HEK293T (cell line): ENCODE measurements around the gene AKR7A3.
"Not testable (repeated sequence)": the region's sequence is repeated elsewhere in the genome, so short reads cannot be mapped to it uniquely, and the experiment has no call there.

Source experiments
- CTCF ChIA-PET: fragments of 350-600 bp; formaldehyde crosslinking; extraction: SDS; loops from one replicate; lab custom pipeline; 2021; ENCODE audit warnings: antibody characterized with exemption, inconsistent platforms; lab: Yijun Ruan, JAX
- POLR2A ChIA-PET: fragments of 350-600 bp; formaldehyde crosslinking; extraction: SDS; loops from one replicate; lab custom pipeline; 2020; ENCODE audit warnings: antibody characterized with exemption, inconsistent platforms; lab: Yijun Ruan, JAX
- DNase-seq: peaks from one replicate; pipeline ENCODE4 v3.0.0; 2012; ENCODE audit warnings: mixed read lengths; ENCODE audit errors: extremely low spot score
- ARNT ChIP-seq: fragments of 450-650 bp; IDR thresholded peaks from 2 replicates; pipeline ENCODE4 v1.6.1; 2017; ENCODE audit warnings: mild to moderate bottlenecking
- BHLHE40 ChIP-seq: fragments of 450-650 bp; IDR thresholded peaks from 2 replicates; pipeline ENCODE4 v1.6.1; 2016; ENCODE audit warnings: mild to moderate bottlenecking, moderate library complexity, borderline replicate concordance
- CTBP1 ChIP-seq: fragments of 450-650 bp; IDR thresholded peaks from 2 replicates; pipeline ENCODE4 v1.6.1; 2016; ENCODE audit warnings: borderline replicate concordance
- ELF4 ChIP-seq: fragments of 450-650 bp; IDR thresholded peaks from 2 replicates; pipeline ENCODE4 v1.6.1; 2017; ENCODE audit warnings: antibody characterized with exemption
- FOXA1 ChIP-seq: fragments of 450-650 bp; IDR thresholded peaks from 2 replicates; pipeline ENCODE4 v1.6.1; 2016; ENCODE audit warnings: mild to moderate bottlenecking
- FOXK2 ChIP-seq: fragments of 450-650 bp; IDR thresholded peaks from 2 replicates; pipeline ENCODE4 v1.6.1; 2016; ENCODE audit warnings: mild to moderate bottlenecking
- FOXM1 ChIP-seq: fragments of 450-650 bp; IDR thresholded peaks from 2 replicates; pipeline ENCODE4 v1.6.1; 2017; ENCODE audit warnings: mild to moderate bottlenecking, borderline replicate concordance
- HDGF ChIP-seq: fragments of 450-650 bp; IDR thresholded peaks from 2 replicates; pipeline ENCODE4 v1.6.1; 2017; ENCODE audit warnings: antibody characterized with exemption, borderline replicate concordance
- L3MBTL2 ChIP-seq: fragments of 450-650 bp; conservative IDR thresholded peaks from 2 replicates; pipeline ENCODE4 v1.6.1; 2016; ENCODE audit warnings: mild to moderate bottlenecking
- LEF1 ChIP-seq: fragments of 450-650 bp; IDR thresholded peaks from 2 replicates; pipeline ENCODE4 v1.6.1; 2017; ENCODE audit warnings: mild to moderate bottlenecking, borderline replicate concordance
- NFRKB ChIP-seq: fragments of 450-650 bp; IDR thresholded peaks from 2 replicates; pipeline ENCODE4 v1.6.1; 2016; ENCODE audit warnings: mild to moderate bottlenecking, moderate library complexity
- PKNOX1 ChIP-seq: fragments of 450-650 bp; IDR thresholded peaks from 2 replicates; pipeline ENCODE4 v1.6.1; 2016
- SP1 ChIP-seq: fragments of 450-650 bp; IDR thresholded peaks from 2 replicates; pipeline ENCODE4 v1.6.1; 2017
- SUZ12 ChIP-seq: fragments of 450-650 bp; IDR thresholded peaks from 2 replicates; pipeline ENCODE4 v1.6.1; 2016; ENCODE audit warnings: mild to moderate bottlenecking
- TARDBP ChIP-seq: fragments of 450-650 bp; IDR thresholded peaks from 2 replicates; pipeline ENCODE4 v1.6.1; 2016
- ZNF384 ChIP-seq: fragments of 450-650 bp; IDR thresholded peaks from 2 replicates; pipeline ENCODE4 v1.6.1; 2016

AKR7A3 gene

GRCh38 chr1:19273106-19273843 is 15.3 kb downstream of the AKR7A3 start:
- TF ChIP-seq ARNT (no peak), FOXA1 (no peak), BHLHE40 (no peak), CTBP1 (no peak), ZNF384 (no peak), ELF4 (no peak), HDGF (no peak), SUZ12 (no peak), TARDBP (no peak), NFRKB (no peak), LEF1 (no peak), PKNOX1 (no peak), FOXM1 (no peak), SP1 (no peak), L3MBTL2 (no peak), FOXK2 (no peak)
- CTCF ChIA-PET: no interaction called here
- no peak for DNase-seq
- POLR2A ChIA-PET: no interaction called here

GRCh38 chr1:19272064-19272463 is 16.5 kb downstream of the AKR7A3 start:
- POLR2A ChIA-PET: interaction anchor here (0.9 kb wide), 1 partner anchor 38 kb away, joined by 3 read pairs; no protein-coding TSS in a partner anchor
- no peak for TF ChIP-seq ARNT
- TF ChIP-seq FOXK2: no peak
- no peak for TF ChIP-seq CTBP1
- TF ChIP-seq L3MBTL2: no peak
- no peak for TF ChIP-seq FOXM1
- no peak for TF ChIP-seq BHLHE40
- no peak for TF ChIP-seq NFRKB
- no peak for TF ChIP-seq PKNOX1
- TF ChIP-seq ELF4: no peak
- TF ChIP-seq HDGF: no peak
- TF ChIP-seq SP1: no peak
- CTCF ChIA-PET: no interaction called here
- DNase-seq: no peak

- POLR2A ChIA-PET, DNase-seq, CTCF ChIA-PET: not testable (repeated sequence)
Measured at GRCh38 chr1:19270343-19270730, 18.2 kb downstream of the AKR7A3 start.

GRCh38 chr1:19269427-19270342 is 18.9 kb downstream of the AKR7A3 start:
- POLR2A ChIA-PET: interaction anchor here (0.9 kb wide), 1 partner anchor 42 kb away, joined by 3 read pairs; the partner anchor contains the start of genes AKR7A2 and SLC66A1
- DNase-seq: not testable (repeated sequence)
- CTCF ChIA-PET: interaction anchor here (1.1 kb wide), 1 partner anchor 381 kb away, joined by 4 read pairs; no protein-coding TSS in a partner anchor

DNA sequence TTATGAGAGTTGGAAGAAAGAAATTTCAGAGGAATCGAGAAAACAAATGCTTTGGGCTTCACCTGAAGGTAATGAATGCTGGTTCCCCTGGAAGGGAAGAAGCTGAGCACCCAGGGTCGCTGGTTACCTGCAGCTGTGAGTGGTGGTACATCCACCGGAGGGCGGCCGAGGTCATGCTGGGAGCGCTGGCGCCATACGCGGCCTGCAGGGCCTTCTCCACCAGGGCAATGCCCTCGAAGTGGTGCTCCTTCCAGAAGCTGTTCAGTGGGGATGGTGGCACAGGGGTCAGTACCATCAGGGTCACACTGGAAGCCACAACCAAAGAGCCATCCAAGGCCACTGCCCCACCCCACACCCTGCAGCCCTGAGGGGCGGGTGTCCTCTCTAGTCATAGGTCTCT is 20.1 kb downstream of the AKR7A3 start:
- CTCF ChIA-PET: interaction anchor here (1.1 kb wide), 1 partner anchor 382 kb away, joined by 4 read pairs; no protein-coding TSS in a partner anchor
- TF ChIP-seq ZNF384: no peak
- no peak for TF ChIP-seq BHLHE40
- no peak for TF ChIP-seq NFRKB
- TF ChIP-seq FOXK2: no peak
- no peak for TF ChIP-seq PKNOX1
- no peak for TF ChIP-seq FOXM1
- no peak for TF ChIP-seq SUZ12
- TF ChIP-seq ARNT: no peak
- no peak for TF ChIP-seq LEF1
- TF ChIP-seq TARDBP: no peak
- TF ChIP-seq SP1: no peak
- no peak for TF ChIP-seq HDGF
- TF ChIP-seq L3MBTL2: no peak
- TF ChIP-seq ELF4: no peak
- TF ChIP-seq CTBP1: no peak
- TF ChIP-seq FOXA1: no peak

DNA sequence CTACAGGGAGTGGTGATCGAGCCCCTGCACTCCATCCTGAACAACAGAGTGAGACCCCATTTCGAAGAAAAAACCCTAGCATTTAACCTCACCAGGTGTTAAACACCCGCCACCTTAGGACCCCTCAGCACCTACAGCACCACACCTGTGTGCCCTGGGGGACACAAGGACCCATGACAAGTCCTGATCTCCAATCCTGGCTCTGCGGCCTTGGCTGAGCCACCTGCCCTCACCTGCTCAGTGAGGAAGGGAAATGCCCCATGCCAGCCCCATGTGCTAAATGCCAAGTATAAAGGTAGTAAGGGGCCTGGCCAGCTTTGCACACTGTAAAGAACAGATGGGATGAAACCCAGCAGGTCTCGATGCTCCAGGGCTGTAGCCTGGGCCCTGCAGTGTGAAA is 25.8 kb downstream of the AKR7A3 start:
- ChIA-PET CTCF (no interaction called here), POLR2A (interaction anchor here (2.9 kb wide), 1 partner anchor 11 kb away, joined by 12 read pairs; the partner anchor contains the start of genes EMC1 and MRTO4)
- TF ChIP-seq FOXM1 (no peak), ARNT (no peak), CTBP1 (no peak), PKNOX1 (no peak), LEF1 (no peak), TARDBP (no peak), ZNF384 (no peak), SUZ12 (no peak), FOXA1 (no peak), BHLHE40 (no peak)
- no peak for DNase-seq

More for the DNA sequence above, 20.1 kb downstream of the AKR7A3 start:
- POLR2A ChIA-PET: no interaction called here
- DNase-seq: no peak
